Measurements from ENCODE around the gene VGLL4. TPM values are rescaled to one million over a fixed set of nuclear protein-coding genes. Genes with fewer than 3 reads are reported as not detected.

VGLL4 gene
- total RNA-seq, 1 experiment from 2014 or later = 42.1 TPM

DNA sequence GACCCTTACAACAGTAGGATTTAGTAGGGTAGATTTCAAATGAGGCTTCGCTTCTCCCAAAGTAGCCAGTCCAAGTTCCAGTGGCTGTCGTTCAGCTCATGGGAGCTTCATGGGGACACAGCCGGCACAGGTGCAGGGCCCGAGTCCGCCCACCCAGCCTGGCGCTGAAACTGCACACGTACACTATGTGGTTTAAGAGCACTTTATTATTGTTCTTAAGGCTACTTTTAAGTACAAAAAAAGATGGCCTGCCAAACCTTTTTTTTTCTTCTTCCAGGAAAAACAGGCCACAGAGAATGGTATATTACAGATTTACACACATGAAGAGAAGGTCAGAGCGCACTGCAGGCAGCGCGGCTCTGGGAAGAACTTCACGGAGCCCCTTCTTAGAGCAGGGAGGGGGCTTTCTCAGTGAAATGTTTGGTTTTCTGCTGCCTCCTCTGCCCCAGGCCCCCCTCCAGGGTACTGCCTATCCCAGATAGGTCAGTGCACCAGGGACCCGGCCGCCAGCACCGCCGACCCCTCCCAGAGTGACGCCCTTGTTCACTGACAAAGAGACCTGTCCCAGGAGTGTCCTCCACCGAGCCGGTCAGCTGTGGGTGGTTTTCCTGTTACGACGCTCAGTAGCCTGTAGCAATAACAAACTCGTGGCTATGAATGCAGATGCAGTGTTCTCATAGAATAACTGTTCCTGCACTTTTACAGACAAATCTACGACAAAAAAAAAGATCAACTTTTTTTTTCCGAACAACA is 87.7 kb downstream of the VGLL4 start:
- H3K4me1 Mint-ChIP-seq = peaks cover 8% of the 10 kb centered on the region in 2 experiments
- Histone ChIP-seq H2AK5ac (ENCODE audit: insufficient read length, low read length) (no peak overlapping the region), H2BK120ac (ENCODE audit: low read depth, low read length, poor library complexity, severe bottlenecking) (no peak overlapping the region), H2BK20ac (ENCODE audit: low read depth, low read length, poor library complexity, severe bottlenecking) (no peak overlapping the region), H3K4ac (ENCODE audit: low read depth, low read length) (no peak overlapping the region), H3K14ac (ENCODE audit: insufficient read depth, low read length) (no peak overlapping the region), H3T11ph (ENCODE audit: low read length) (no peak overlapping the region), H3K56ac (ENCODE audit: insufficient read length, low read depth, low read length) (no peak overlapping the region), H3K23ac (ENCODE audit: insufficient read length, low read depth, low read length) (no peak overlapping the region), H3K4me2 (ENCODE audit: insufficient read depth, insufficient read length, low read length) (no peak overlapping the region), H3K79me1 (ENCODE audit: insufficient read depth, low read depth, low read length, poor library complexity, severe bottlenecking) (peaks cover 3% of the 10 kb centered on the region), H4K91ac (ENCODE audit: insufficient read length, low read depth, low read length) (no peak overlapping the region), H4K8ac (replicated peaks; ENCODE audit: insufficient read length, low read depth, low read length) (no peak overlapping the region), H3K9ac (ENCODE audit: extremely low read depth, insufficient read length, low read length) (no peak overlapping the region), H3K27me3 (ENCODE audit: insufficient read depth, low read length) (no peaks in the 10 kb centered on the region), H3K9me3 (ENCODE audit: control insufficient read depth, low read depth, low read length) (no peaks in the 10 kb centered on the region), H2BK15ac (ENCODE audit: low read depth, low read length) (no peak overlapping the region), H3K79me2 (ENCODE audit: insufficient read depth, low read length) (no peaks in the 10 kb centered on the region), H3K23me2 (ENCODE audit: insufficient read length, low read depth, low read length, poor library complexity, severe bottlenecking) (no peaks in the 10 kb centered on the region), H4K5ac (ENCODE audit: insufficient read length, low read depth, low read length) (no peak overlapping the region), H2BK12ac (ENCODE audit: insufficient read length, low read depth, low read length) (no peak overlapping the region), H3K4me1 (ENCODE audit: insufficient read depth, low read length) (no peaks in the 10 kb centered on the region), H2BK5ac (ENCODE audit: insufficient read length, low read length) (no peak overlapping the region), H4K20me1 (ENCODE audit: control insufficient read depth, insufficient read depth, insufficient read length) (no peaks in the 10 kb centered on the region), H3K27ac (ENCODE audit: insufficient read length, low read depth, low read length) (no peak overlapping the region), H2AFZ (ENCODE audit: low read length) (no peak overlapping the region), H3K18ac (ENCODE audit: insufficient read length, low read depth, low read length) (no peak overlapping the region)
- WGBS (ENCODE audit: extremely low coverage, insufficient read length, low lambda C conversion rate) = no CpG with 5 or more reads among the region's 23 CpGs
- no peak overlapping the region for H3K4me3 Mint-ChIP-seq
- TF ChIP-seq, protein P1, sequence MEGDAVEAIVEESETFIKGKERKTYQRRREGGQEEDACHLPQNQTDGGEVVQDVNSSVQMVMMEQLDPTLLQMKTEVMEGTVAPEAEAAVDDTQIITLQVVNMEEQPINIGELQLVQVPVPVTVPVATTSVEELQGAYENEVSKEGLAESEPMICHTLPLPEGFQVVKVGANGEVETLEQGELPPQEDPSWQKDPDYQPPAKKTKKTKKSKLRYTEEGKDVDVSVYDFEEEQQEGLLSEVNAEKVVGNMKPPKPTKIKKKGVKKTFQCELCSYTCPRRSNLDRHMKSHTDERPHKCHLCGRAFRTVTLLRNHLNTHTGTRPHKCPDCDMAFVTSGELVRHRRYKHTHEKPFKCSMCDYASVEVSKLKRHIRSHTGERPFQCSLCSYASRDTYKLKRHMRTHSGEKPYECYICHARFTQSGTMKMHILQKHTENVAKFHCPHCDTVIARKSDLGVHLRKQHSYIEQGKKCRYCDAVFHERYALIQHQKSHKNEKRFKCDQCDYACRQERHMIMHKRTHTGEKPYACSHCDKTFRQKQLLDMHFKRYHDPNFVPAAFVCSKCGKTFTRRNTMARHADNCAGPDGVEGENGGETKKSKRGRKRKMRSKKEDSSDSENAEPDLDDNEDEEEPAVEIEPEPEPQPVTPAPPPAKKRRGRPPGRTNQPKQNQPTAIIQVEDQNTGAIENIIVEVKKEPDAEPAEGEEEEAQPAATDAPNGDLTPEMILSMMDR (conservative IDR thresholded peaks at IDR 0.05) = no peak
- no peaks in the 10 kb centered on the region; the same call in 1 of the 2 replicates for H3K27me3 Mint-ChIP-seq (ENCODE audit: low read depth)
- peaks cover 4 to 38% (median 35%) of the 10 kb centered on the region in 3 experiments; a peak in 6 of 7 replicates for H3K36me3 Mint-ChIP-seq (ENCODE audit: insufficient read depth in 1 of 3, low read depth in 3 of 3)
- DNase-seq = no peak
- H3K27ac Mint-ChIP-seq = peak overlapping the region in 2 of 3 experiments; percentile 54 to 56; a peak in 3 of 7 replicates
- peaks cover 0 to 2% of the 10 kb centered on the region in 2 experiments; a peak in 2 of 5 replicates for H3K9me3 Mint-ChIP-seq

Data from H9 (cell line).